Activated naive CD4-positive, alpha-beta T cell treated with anti-CD3 and anti-CD28 coated beads, Interleukin-2, amount 50 U/mL, for 16 hours (primary cell): ENCODE results near the gene CRYGD.
"Not testable (repeated sequence)": the region's sequence is repeated elsewhere in the genome, so short reads cannot be mapped to it uniquely, and the experiment has no call there.

ENCODE experiments used
- DNase-seq: peaks from one replicate; pipeline ENCODE4 v3.0.0-alpha.2; 2020

The CRYGD gene

GRCh38 chr2:208124013-208124715, at the start of gene CRYGD:
TSS of gene CRYGD (minus strand) at chr2:208124524. CDS start at chr2:208124473, 51 bp downstream.
- not testable (repeated sequence) for DNase-seq

GRCh38 chr2:208172125-208172524, 47.8 kb upstream of the CRYGD start:
- no peak for DNase-seq

GRCh38 chr2:208164951-208165755, 40.8 kb upstream of the CRYGD start:
- DNase-seq: no peak

- DNase-seq: no peak
These were observed 39.2 kb upstream of the CRYGD start, which contains the start of gene CRYGA for GRCh38 chr2:208163489-208163888. TSS of gene CRYGA (minus strand) at chr2:208163589. CDS start at chr2:208163556, 33 bp downstream.

GRCh38 chr2:208156439-208156838, 32.1 kb upstream of the CRYGD start:
- DNase-seq: no peak

GRCh38 chr2:208153156-208153555, 28.8 kb upstream of the CRYGD start:
- DNase-seq: no peak

GRCh38 chr2:208150956-208151355, 26.6 kb upstream of the CRYGD start:
- DNase-seq: no peak

GRCh38 chr2:208150094-208150493, 25.8 kb upstream of the CRYGD start:
- DNase-seq: no peak

GRCh38 chr2:208148803-208149202, 24.5 kb upstream of the CRYGD start:
- no peak for DNase-seq

- no peak for DNase-seq
These were observed 23.4 kb upstream of the CRYGD start for GRCh38 chr2:208147759-208148158.

GRCh38 chr2:208147008-208147407, 22.7 kb upstream of the CRYGD start:
- no peak for DNase-seq

GRCh38 chr2:208146006-208146405, 21.7 kb upstream of the CRYGD start, which contains the start of gene CRYGB:
TSS of gene CRYGB (minus strand) at chr2:208146158. CDS start at chr2:208146120, 38 bp downstream.
- DNase-seq: no peak

GRCh38 chr2:208142925-208143799, 18.8 kb upstream of the CRYGD start:
- DNase-seq: no peak

- no peak for DNase-seq
These were observed 18.1 kb upstream of the CRYGD start for GRCh38 chr2:208142240-208142924.

- DNase-seq: no peak
These were observed 15.1 kb upstream of the CRYGD start for GRCh38 chr2:208139447-208139846.

- DNase-seq: not testable (repeated sequence)
These were observed 14.0 kb upstream of the CRYGD start for GRCh38 chr2:208138334-208138733.

GRCh38 chr2:208136716-208137094, 12.4 kb upstream of the CRYGD start:
- DNase-seq: no peak

- DNase-seq: no peak
These were observed 11.7 kb upstream of the CRYGD start for GRCh38 chr2:208135794-208136715.

- no peak for DNase-seq
These were observed 10.7 kb upstream of the CRYGD start for GRCh38 chr2:208134928-208135586.

- no peak for DNase-seq
These were observed 6.4 kb upstream of the CRYGD start for GRCh38 chr2:208130712-208131110.
